Smooth muscle cell of the pulmonary artery (primary cell): ENCODE data around the gene OR5B3. TPM values are rescaled to one million over a fixed set of nuclear protein-coding genes. Genes with fewer than 3 reads are reported as not detected.

ENCODE experiments used
- total RNA-seq: library from RNA; depleted of rRNA; stranded (reverse); fragments of >200 nt; gene quantifications from 2 replicates; pipeline ENCODE4 v1.2.3, GENCODE V29; 2014

The OR5B3 gene
- total RNA-seq, result not detected in 2 replicates

DNA sequence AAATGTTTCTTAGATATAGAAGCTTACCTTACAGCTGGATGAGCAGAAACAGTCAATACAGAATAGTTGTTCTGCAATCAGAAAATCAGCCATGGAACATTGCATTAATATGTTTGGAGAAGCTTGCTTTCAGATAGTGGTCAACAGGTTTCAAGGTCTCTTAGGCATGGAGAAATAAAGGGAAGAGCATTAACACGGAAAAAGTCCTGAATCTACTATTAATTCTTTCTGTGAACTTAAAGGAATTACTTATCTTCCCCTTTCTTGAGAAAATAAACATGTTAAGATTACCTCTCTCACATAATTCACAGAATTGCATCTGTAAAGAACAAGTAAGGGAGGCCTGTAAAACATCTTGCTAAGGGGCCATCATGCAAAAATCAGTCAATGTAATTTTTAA, at the start of gene OR5B3:
Gene OR5B3, minus strand, starts transcription at position 101 of the 400 bp plus-strand sequence. CDS start 3,465 bp downstream, outside the sequence.

DNA sequence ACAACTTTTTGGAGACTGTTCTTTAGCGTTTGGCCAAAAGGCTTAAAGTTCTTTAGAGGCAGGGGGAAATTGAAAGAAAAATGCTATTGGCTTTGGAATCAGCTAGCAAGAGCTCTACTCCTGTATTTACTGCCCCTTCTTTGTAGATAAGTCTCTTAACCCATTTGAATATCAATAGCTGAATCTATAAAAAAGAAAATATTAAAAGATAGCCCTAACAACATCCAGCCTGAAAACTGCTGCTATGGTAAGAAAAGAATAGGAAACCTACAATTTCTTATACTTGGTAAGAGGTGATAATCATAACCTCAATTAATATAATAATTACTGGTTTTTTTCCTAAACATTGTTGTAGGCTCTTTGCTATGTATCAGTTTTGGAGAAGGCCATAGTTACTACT, 35.5 kb upstream of the OR5B3 start, which contains the start of gene OR5B12:
Gene OR5B12, minus strand, starts transcription at position 101 of the 400 bp plus-strand sequence. CDS start 2,085 bp downstream, outside the sequence.

DNA sequence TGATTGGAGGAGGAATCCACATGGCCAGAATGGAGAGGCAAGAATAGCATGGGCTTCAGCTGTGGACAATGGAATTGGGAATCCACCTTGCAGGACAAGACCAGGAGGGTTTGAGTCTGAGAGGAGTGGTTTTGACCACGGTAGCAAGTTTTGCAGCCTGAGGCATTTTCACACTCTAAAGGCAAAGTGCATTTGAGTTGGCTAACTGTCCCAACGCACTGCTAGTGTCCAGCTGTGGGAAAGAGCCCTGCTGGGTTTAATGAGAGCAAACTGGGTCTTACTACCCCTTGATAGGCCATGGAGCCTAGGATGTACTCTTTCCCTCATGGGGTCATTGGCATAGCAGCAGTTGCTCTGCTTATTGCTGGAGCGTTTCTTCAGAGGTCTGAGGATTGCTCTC, 21.3 kb upstream of the OR5B3 start, which contains the start of gene OR5B2:
Gene OR5B2, minus strand, starts transcription at position 101 of the 400 bp plus-strand sequence. CDS start 4,860 bp downstream, outside the sequence.

DNA sequence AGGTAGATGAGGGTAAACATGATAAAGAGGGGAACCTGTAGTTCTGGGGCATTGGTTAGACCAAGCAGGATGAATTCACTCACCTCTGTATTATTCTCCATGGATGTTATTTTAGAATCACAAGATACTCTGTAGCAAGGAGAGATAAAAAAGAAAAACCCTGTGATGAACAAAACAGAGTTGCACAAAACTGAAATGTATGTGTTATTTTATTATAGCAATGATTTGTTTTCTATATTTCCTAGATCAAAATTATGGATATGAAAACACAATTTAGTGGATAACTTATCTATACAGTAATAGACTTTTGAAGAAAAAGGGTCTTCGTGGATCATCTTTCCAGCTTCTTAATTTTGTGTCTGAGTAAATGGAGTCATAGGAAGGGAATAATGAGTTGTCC, 47.7 kb downstream of the OR5B3 start, which contains the start of gene OR5B17:
Gene OR5B17, minus strand, starts transcription at position 101 of the 400 bp plus-strand sequence. Its CDS starts 0 bp downstream, at position 101.

Other genes with a start within 250 kb of the OR5B3 start
- not detected in 2 replicates for gene OR9Q2, start 217.8 kb downstream of the OR5B3 start, total RNA-seq
- gene OR1S2, start 202.7 kb downstream of the OR5B3 start, total RNA-seq, result not detected in 2 replicates
- gene OR1S1, start 194.2 kb downstream of the OR5B3 start, total RNA-seq, result not detected in 2 replicates
- not detected in 2 replicates for gene OR10Q1, start 178.0 kb downstream of the OR5B3 start, total RNA-seq
- not detected in 2 replicates for gene OR10W1, start 138.6 kb downstream of the OR5B3 start, total RNA-seq
- gene OR5B17, start 47.8 kb downstream of the OR5B3 start, total RNA-seq, result not detected in 2 replicates
- not detected in 2 replicates for gene OR5B2, start 21.2 kb upstream of the OR5B3 start, total RNA-seq
- not detected in 2 replicates for gene OR5B12, start 35.4 kb upstream of the OR5B3 start, total RNA-seq
- gene OR5B21, start 101.2 kb upstream of the OR5B3 start, total RNA-seq, result not detected in 2 replicates
- gene LPXN, start 169.0 kb upstream of the OR5B3 start, total RNA-seq, result 2.3 and 7.2 TPM in 2 replicates
- gene ZFP91, start 172.2 kb upstream of the OR5B3 start, total RNA-seq, result 45.4 and 52.2 TPM in 2 replicates
- 1.8 and 1.9 TPM in 2 replicates for gene CNTF, start 215.8 kb upstream of the OR5B3 start, total RNA-seq